H9 (cell line): ENCODE measurements around the gene GAD2. TPM values are rescaled to one million over a fixed set of nuclear protein-coding genes. Genes with fewer than 3 reads are reported as not detected.

ENCODE experiments used
- DNase-seq: peaks from one replicate; pipeline ENCODE4 v3.0.0-alpha.2; 2017
- H2AFZ ChIP-seq: one replicate; pipeline ENCODE4 v1.6.1; 2013; ENCODE audit warnings: mild to moderate bottlenecking, low read length, control low read depth, moderate library complexity
- H2AK5ac ChIP-seq: 2 replicates; pipeline ENCODE4 v1.6.1; 2013; ENCODE audit warnings: low read length, control low read depth, mixed read lengths; ENCODE audit not compliant: insufficient read length
- H2BK120ac ChIP-seq: one replicate; pipeline ENCODE4 v1.6.1; 2013; ENCODE audit warnings: low read depth, mild to moderate bottlenecking, low read length, control low read depth, inconsistent platforms; ENCODE audit not compliant: poor library complexity, severe bottlenecking
- H2BK12ac ChIP-seq: 2 replicates; pipeline ENCODE4 v1.6.1; 2013; ENCODE audit warnings: low read length, control low read depth, mixed read lengths, low read depth; ENCODE audit not compliant: insufficient read length
- H2BK15ac ChIP-seq: 2 replicates; pipeline ENCODE4 v1.6.1; 2013; ENCODE audit warnings: low read depth, low read length, control low read depth
- H2BK20ac ChIP-seq: one replicate; pipeline ENCODE4 v1.6.1; 2013; ENCODE audit warnings: low read depth, mild to moderate bottlenecking, low read length, control low read depth, inconsistent platforms; ENCODE audit not compliant: poor library complexity, severe bottlenecking
- H2BK5ac ChIP-seq: 2 replicates; pipeline ENCODE4 v1.6.1; 2013; ENCODE audit warnings: low read length, control low read depth, mixed read lengths; ENCODE audit not compliant: insufficient read length
- H3K14ac ChIP-seq: 2 replicates; pipeline ENCODE4 v1.6.1; 2013; ENCODE audit warnings: low read length, control low read depth; ENCODE audit not compliant: insufficient read depth
- H3K18ac ChIP-seq: 2 replicates; pipeline ENCODE4 v1.6.1; 2013; ENCODE audit warnings: low read depth, mild to moderate bottlenecking, mixed read lengths, low read length, control low read depth; ENCODE audit not compliant: insufficient read length
- H3K23ac ChIP-seq: 2 replicates; pipeline ENCODE4 v1.6.1; 2013; ENCODE audit warnings: low read length, control low read depth, mixed read lengths, low read depth; ENCODE audit not compliant: insufficient read length
- H3K23me2 ChIP-seq: 2 replicates; pipeline ENCODE4 v1.6.1; 2013; ENCODE audit warnings: low read depth, mild to moderate bottlenecking, mixed read lengths, low read length, control low read depth; ENCODE audit not compliant: insufficient read length, poor library complexity, severe bottlenecking
- H3K27ac ChIP-seq: 2 replicates; pipeline ENCODE4 v1.5.1; 2013; ENCODE audit warnings: low read length, control low read depth, mixed read lengths, low read depth; ENCODE audit not compliant: insufficient read length
- H3K27me3 ChIP-seq: 2 replicates; pipeline ENCODE4 v1.6.1; 2013; ENCODE audit warnings: low read length, control low read depth, inconsistent platforms; ENCODE audit not compliant: insufficient read depth
- H3K4ac ChIP-seq: 2 replicates; pipeline ENCODE4 v1.6.1; 2013; ENCODE audit warnings: low read depth, mild to moderate bottlenecking, control low read depth, inconsistent platforms, low read length, moderate library complexity
- H3K4me1 ChIP-seq: 2 replicates; pipeline ENCODE4 v1.6.1; 2013; ENCODE audit warnings: low read length, control low read depth, inconsistent platforms; ENCODE audit not compliant: insufficient read depth
- H3K4me2 ChIP-seq: 2 replicates; pipeline ENCODE4 v1.6.1; 2013; ENCODE audit warnings: low read length, control low read depth, mixed read lengths; ENCODE audit not compliant: insufficient read length, insufficient read depth
- H3K56ac ChIP-seq: 2 replicates; pipeline ENCODE4 v1.6.1; 2013; ENCODE audit warnings: low read depth, mild to moderate bottlenecking, mixed read lengths, low read length, control low read depth; ENCODE audit not compliant: insufficient read length
- H3K79me1 ChIP-seq: 2 replicates; pipeline ENCODE4 v1.6.1; 2013; ENCODE audit warnings: low read depth, mild to moderate bottlenecking, moderate library complexity, low read length, control low read depth, inconsistent platforms; ENCODE audit not compliant: insufficient read depth, poor library complexity, severe bottlenecking
- H3K79me2 ChIP-seq: 2 replicates; pipeline ENCODE4 v1.6.1; 2013; ENCODE audit warnings: low read length, control low read depth, inconsistent platforms; ENCODE audit not compliant: insufficient read depth
- H3K9ac ChIP-seq: 2 replicates; pipeline ENCODE4 v1.6.1; 2013; ENCODE audit warnings: low read length, control low read depth, mixed read lengths; ENCODE audit not compliant: insufficient read length; ENCODE audit errors: extremely low read depth
- H3K9me3 ChIP-seq: one replicate; pipeline ENCODE4 v1.6.1; 2013; ENCODE audit warnings: low read depth, low read length, inconsistent platforms; ENCODE audit not compliant: control insufficient read depth
- H3T11ph ChIP-seq: one replicate; pipeline ENCODE4 v1.6.1; 2013; ENCODE audit warnings: mild to moderate bottlenecking, low read length, control low read depth, inconsistent platforms
- H4K20me1 ChIP-seq: one replicate; pipeline ENCODE4 v1.6.1; 2013; ENCODE audit not compliant: control insufficient read depth, insufficient read length, insufficient read depth
- H4K5ac ChIP-seq: 2 replicates; pipeline ENCODE4 v1.6.1; 2013; ENCODE audit warnings: low read depth, mild to moderate bottlenecking, mixed read lengths, low read length, control low read depth; ENCODE audit not compliant: insufficient read length
- H4K8ac ChIP-seq: replicated peaks from 2 replicates; pipeline ENCODE4 v1.6.1; 2013; ENCODE audit warnings: low read length, control low read depth, mixed read lengths, low read depth; ENCODE audit not compliant: insufficient read length
- H4K91ac ChIP-seq: 2 replicates; pipeline ENCODE4 v1.6.1; 2013; ENCODE audit warnings: low read depth, mild to moderate bottlenecking, moderate library complexity, mixed read lengths, low read length, control low read depth; ENCODE audit not compliant: insufficient read length
- H3K27ac Mint-ChIP-seq, 3 experiments: 2 replicates in 2 of 3; 3 replicates in 1 of 3; pipeline ENCODE4 v1.8.0; 2020 to 2021; ENCODE audit warnings: mixed read lengths in 3 of 3, mild to moderate bottlenecking in 1 of 3, moderate library complexity in 1 of 3
- H3K27me3 Mint-ChIP-seq: 2 replicates; pipeline ENCODE4 v1.8.0; 2021; ENCODE audit warnings: low read depth, mild to moderate bottlenecking, moderate library complexity, mixed read lengths
- H3K36me3 Mint-ChIP-seq, 3 experiments: 2 replicates in 2 of 3; 3 replicates in 1 of 3; pipeline ENCODE4 v1.8.0; 2020 to 2021; ENCODE audit warnings: low read depth in 3 of 3, mixed read lengths in 3 of 3; ENCODE audit not compliant: insufficient read depth in 1 of 3
- H3K4me1 Mint-ChIP-seq, 2 experiments: 2 replicates each; pipeline ENCODE4 v1.8.0; 2020; ENCODE audit warnings: mixed read lengths in 2 of 2
- H3K4me3 Mint-ChIP-seq, 2 experiments: 2 replicates in 1 of 2; 3 replicates in 1 of 2; pipeline ENCODE4 v1.8.0; 2020 to 2021; ENCODE audit warnings: mild to moderate bottlenecking in 2 of 2, mixed read lengths in 2 of 2, moderate library complexity in 1 of 2
- H3K9me3 Mint-ChIP-seq, 2 experiments: 2 replicates in 1 of 2; 3 replicates in 1 of 2; pipeline ENCODE4 v1.8.0; 2020; ENCODE audit warnings: mild to moderate bottlenecking in 2 of 2, mixed read lengths in 2 of 2, moderate library complexity in 1 of 2
- CTCF ChIP-seq: fragments of 200-600 bp; sonication (generic); conservative IDR thresholded peaks from 3 replicates; pipeline ENCODE4 v1.8.0; 2021; ENCODE audit warnings: antibody characterized with exemption, mild to moderate bottlenecking
- WGBS: extraction: QIAGEN DNeasy Blood & Tissue Kit; methylation state at CpG from one replicate; pipeline ENCODE4 v1.1.7; 2013; ENCODE audit warnings: missing lambda C conversion rate, low lambda C conversion rate, mixed read lengths; ENCODE audit not compliant: insufficient read length; ENCODE audit errors: extremely low coverage; 5-methylcytosine and 5-hydroxymethylcytosine counted together
- total RNA-seq: library from RNA; stranded (reverse); gene quantifications from 2 replicates; pipeline ENCODE4 v1.2.1, GENCODE V29; 2021

GAD2 gene
- total RNA-seq, 1 experiment from 2014 or later, result 2.0 TPM

DNA sequence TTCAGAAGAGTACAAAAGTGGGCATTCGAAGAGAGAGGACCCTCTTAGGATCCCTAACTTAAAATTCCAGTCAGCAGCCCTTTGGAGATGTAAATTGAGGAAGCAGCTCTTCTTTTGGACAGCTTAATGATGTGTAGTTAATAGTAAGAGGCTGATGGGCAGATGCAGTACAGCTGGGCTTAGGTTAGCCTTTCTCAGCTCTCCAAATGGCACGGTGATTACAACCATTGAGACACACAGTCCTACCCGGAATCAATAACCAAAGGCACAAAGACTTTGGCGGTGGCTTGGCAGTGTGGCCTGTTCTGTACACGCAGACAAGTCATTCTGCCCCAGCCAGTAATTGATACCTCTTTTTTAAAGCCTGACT, 26.8 kb downstream of the GAD2 start:
- H3K4me3 Mint-ChIP-seq, result no peak overlapping the region
- no peaks in the 10 kb centered on the region for H3K9me3 ChIP-seq
- H3K56ac ChIP-seq, result no peak overlapping the region
- H3K9ac ChIP-seq, result no peak overlapping the region
- no peak overlapping the region for H3K27ac ChIP-seq
- no peak overlapping the region for H3K18ac ChIP-seq
- H4K5ac ChIP-seq, result no peak overlapping the region
- peaks cover 5% of the 10 kb centered on the region for H3K27me3 Mint-ChIP-seq
- H3K4me1 ChIP-seq, result peaks cover 6% of the 10 kb centered on the region; the same call in 1 of the 2 replicates
- no peak overlapping the region for H4K8ac ChIP-seq
- H4K20me1 ChIP-seq, result no peaks in the 10 kb centered on the region
- H3T11ph ChIP-seq, result no peak overlapping the region
- H3K23me2 ChIP-seq, result no peaks in the 10 kb centered on the region
- no peak overlapping the region for H3K4me2 ChIP-seq
- H3K4me1 Mint-ChIP-seq, result peaks cover 12 to 14% of the 10 kb centered on the region in 2 experiments
- H3K79me2 ChIP-seq, result no peaks in the 10 kb centered on the region
- H3K14ac ChIP-seq, result no peak overlapping the region
- WGBS, result no CpG with 5 or more reads among the region's 5 CpGs
- no peak overlapping the region for H2AK5ac ChIP-seq
- H3K27me3 ChIP-seq, result no peaks in the 10 kb centered on the region
- no peaks in the 10 kb centered on the region for H3K9me3 Mint-ChIP-seq
- DNase-seq, result no peak
- no peak overlapping the region for H4K91ac ChIP-seq
- no peak for TF ChIP-seq CTCF
- H2BK20ac ChIP-seq, result no peak overlapping the region
- no peak overlapping the region for H2AFZ ChIP-seq
- H3K27ac Mint-ChIP-seq, result no peak overlapping the region
- no peak overlapping the region for H2BK120ac ChIP-seq
- no peaks in the 10 kb centered on the region for H3K79me1 ChIP-seq
- H3K4ac ChIP-seq, result no peak overlapping the region
- no peaks in the 10 kb centered on the region; a peak in 1 of 7 replicates for H3K36me3 Mint-ChIP-seq
- no peak overlapping the region for H2BK12ac ChIP-seq
- no peak overlapping the region for H2BK5ac ChIP-seq
- H3K23ac ChIP-seq, result no peak overlapping the region
- H2BK15ac ChIP-seq, result no peak overlapping the region
